ENCODE results near the gene TENT4A.

- TF ChIP-seq CTCF (IDR thresholded peaks at IDR 0.05; ENCODE audit: low read depth, low read length) (no peak), EZH2phosphoT487 (IDR thresholded peaks at IDR 0.05; ENCODE audit: low read depth) (no peak)
Measured at GRCh38 chr5:6684075-6684474, 29.2 kb upstream of the TENT4A start.
